Adrenal gland (tissue), 5 donors: Measurements from ENCODE around the gene TNS1.

ENCODE experiments used
- CTCF ChIP-seq, 6 experiments: fragments of 450-650 bp in 4 of 6; fragments of 200-600 bp in 2 of 6; sonication (generic) in 1 of 6; IDR thresholded peaks; 1 replicate in 5 of 6; 2 replicates in 1 of 6; pipeline versions ENCODE4 v1.5.1 to v1.8.0; 2016 to 2021; ENCODE audit warnings: antibody characterized with exemption in 6 of 6, mild to moderate bottlenecking in 2 of 6, moderate library complexity in 1 of 6
- POLR2A ChIP-seq, 2 donors: fragments of 450-650 bp; IDR thresholded peaks; one replicate each; pipeline ENCODE4 v1.6.1; 2017; ENCODE audit warnings: antibody characterized with exemption in 2 of 2, mild to moderate bottlenecking in 2 of 2, moderate library complexity in 1 of 2
- donor health status: DM: no; HTN: no; CAD: no.

- TF ChIP-seq CTCF (IDR thresholded peaks at IDR 0.05) (no peak), POLR2A (IDR thresholded peaks at IDR 0.05) (no peak)
Observed at GRCh38 chr2:218006741-218007140, 3.9 kb upstream of the TNS1 start.
